ENCODE results near the gene FBXO24.

- no peak for TF ChIP-seq CTCF (IDR thresholded peaks at IDR 0.05)
- TF ChIP-seq POLR2A (IDR thresholded peaks at IDR 0.05): no peak
These were observed 11.5 kb upstream of the FBXO24 start for GRCh38 chr7:100574362-100575205.

Data from stomach (tissue), 4 donors.